ENCODE data around the gene DDX4.
"Not testable (repeated sequence)": the region's sequence is repeated elsewhere in the genome, so short reads cannot be mapped to it uniquely, and the experiment has no call there.

The DDX4 gene

DNA sequence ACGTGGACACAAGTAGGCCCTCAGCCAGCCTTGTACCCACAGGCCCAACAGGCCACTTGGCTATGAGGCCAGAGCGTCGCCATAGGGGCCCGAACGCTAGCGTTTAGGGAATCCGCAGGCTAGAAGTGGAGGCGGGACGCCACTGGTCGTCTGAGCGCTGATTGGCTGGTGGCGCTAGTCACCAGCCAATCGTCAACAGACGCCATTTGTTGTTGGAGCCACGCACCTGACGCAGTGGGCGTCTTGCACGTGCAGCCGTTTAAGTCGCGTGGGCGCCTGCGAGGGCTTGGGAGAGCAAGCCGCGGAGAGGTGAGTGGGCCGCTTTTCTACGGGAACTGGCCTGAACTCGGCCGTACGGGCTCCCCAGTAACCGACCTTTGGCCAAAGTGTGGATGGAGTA, at the start of gene DDX4:
Gene DDX4, plus strand, starts transcription at position 269 of the 400 bp plus-strand sequence. CDS start 903 bp downstream, outside the sequence.
- DNase-seq (ENCODE audit: low spot score) = no peak

DNA sequence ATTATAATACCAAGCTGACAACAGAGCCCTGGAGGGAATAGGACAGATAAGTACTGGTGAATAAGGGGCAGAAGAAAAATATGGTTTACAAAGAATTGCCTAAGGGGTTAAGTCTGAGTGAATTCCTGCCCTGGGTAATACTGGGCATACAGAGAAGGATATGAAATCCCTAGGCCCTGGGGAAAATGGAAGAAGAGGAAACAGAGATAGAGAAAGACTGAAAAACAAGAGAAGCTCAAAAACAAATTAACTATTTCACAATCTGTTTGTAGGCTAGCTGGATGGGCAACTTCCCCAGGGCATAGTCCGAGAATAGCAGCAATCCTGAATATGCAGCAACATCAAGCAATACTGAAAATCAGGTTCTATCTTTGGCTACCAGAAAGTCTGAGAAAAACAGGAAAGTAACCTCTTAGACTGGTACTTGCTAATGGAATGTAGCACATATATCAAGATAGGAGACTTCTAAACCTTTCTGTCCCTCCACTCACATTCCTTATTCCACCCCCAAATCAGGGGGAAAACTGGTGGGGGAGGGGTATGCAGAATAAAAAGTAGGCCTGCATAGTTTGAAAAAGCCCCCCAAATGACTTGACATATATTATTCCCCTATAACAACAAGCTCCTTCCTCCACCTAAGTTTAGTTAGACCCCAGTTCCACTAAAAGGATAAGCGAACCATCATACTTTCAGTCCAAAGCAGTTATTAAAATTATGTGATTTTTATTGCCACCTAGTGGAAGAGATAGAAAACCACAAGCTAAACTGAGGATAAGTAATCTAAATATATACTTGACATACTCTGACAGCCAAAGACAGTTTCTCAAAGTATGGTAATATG, 46.4 kb upstream of the DDX4 start:
- peak; percentile 59 for DNase-seq (ENCODE audit: low spot score)

DNA sequence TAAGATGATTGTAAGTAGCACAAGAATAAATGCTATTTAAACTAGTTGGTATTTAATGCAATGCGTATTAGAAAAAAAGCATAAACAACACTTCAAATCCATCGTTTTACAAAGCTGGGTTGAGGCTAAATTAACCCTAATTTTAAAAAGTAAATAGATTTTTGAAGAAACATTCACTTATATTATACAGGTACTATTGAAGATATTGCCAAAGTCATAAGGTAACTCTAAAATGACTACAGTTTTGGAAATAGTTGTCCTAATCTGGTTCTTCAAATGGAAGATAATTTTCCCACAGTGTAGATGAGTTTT, 45.8 kb upstream of the DDX4 start:
- DNase-seq (ENCODE audit: low spot score) = no peak

DNA sequence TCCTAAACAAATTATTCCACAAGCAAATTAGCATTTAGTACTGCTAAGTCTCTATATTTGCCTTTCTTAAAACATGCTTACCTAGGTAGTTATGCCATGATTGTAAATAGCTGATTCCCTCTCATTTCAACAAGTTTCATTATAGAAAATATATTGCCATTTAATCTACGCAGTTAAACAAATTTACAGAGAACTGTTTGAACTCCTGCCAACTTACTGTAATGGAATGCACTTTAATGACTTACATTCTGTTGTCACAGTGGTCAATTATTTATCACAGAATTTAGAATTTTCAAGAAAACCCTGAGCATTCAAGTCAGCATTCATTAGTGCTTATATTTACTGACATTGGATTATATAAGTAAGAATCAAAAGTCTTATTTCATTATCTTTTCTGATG, 45.4 kb upstream of the DDX4 start:
- no peak for DNase-seq (ENCODE audit: low spot score)

DNA sequence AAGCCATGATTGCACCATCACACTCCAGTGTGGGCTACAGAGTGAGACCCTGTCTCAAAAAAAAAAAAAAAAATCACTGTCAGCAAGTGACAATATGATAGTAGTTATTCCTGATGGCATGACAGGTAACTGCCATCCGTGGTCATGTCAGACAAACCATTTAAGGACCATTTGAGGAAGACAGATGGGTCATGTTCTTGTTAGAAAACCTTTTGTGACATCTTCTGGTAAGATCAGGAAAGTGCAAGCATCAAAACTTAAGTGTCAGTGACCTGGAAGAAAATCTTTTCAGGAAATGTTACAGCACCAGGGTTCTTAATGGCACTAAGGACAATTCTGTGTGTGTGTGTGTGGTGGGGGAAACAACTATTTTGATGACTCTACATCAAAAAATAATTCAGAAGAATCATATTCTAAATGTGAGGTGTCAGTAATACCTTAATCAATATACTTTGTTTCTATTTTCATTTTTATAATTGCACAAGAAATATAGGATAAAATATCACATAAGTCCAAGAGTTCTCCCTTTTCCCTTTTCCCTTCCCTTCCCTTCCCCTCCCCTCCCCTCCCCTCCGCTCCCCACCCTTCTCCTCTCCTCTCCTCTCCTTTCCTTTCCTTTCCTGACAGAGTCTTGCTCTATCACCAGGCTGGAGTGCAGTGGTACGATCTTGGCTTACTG, 43.6 kb upstream of the DDX4 start:
- peak; percentile 42 for DNase-seq (ENCODE audit: low spot score)

DNA sequence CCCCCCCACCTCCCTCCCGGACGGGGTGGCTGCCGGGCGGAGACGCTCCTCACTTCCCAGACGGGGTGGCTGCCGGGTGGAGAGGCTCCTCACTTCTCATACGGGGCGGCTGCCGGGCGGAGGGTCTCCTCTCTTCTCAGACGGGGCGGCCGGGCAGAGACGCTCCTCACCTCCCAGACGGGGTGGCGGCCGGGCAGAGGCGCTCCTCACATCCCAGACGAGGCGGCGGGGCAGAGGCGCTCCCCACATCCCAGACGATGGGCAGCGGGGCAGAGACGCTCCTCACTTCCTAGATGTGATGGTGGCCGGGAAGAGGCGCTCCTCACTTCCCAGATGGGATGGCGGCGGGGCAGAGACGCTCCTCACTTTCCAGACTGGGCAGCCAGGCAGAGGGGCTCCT, 41.2 kb upstream of the DDX4 start:
- not testable (repeated sequence) for DNase-seq (ENCODE audit: low spot score)

DNA sequence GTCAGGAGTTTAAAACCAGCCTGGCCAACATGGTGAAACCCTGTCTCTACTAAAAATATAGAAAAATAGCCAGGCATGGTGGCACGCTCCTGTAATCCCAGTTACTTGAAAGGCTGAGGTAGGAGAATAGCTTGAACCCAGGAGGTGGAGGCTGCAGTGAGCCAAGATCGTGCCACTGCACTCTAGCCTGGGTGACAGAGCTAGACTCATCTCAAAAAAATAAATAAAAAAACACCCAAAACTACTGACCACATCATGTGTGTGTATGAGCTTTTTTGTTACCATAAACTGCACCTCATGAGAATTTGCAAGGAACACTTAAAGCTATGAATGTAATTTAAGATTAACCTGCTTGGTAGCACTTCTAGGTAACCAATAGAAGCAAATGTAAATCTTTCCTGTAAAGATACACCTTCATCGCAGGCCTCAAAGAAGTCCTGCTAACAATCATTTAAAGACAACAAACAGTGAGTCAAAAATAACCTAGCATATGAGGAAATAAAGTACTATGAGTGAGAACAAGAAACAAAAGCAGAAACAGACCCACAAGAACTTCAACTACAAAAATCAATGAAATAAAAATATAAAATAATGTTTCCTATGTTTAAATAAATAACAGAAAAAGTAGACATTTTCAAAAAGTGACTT, 38.7 kb upstream of the DDX4 start:
- DNase-seq (ENCODE audit: low spot score) = no peak

DNA sequence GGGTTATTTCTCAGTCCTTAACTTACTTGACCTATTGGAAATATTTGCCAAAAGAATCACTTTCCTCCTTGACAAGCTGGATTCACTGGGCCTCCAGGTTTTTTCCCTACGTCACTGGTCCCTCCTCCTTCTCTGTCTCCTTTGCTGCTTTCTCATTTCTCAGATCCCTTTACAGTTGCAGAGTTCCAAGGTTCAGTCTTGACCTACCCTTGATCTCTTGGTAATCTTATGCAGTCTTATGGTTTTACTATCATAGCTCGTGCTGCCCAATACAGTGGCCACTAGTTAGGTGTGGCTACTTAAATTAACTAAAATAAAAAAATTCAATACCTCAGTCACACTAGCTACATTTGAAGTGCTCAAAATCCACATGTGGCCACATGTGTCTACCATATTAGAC, 37.1 kb upstream of the DDX4 start:
- no peak for DNase-seq (ENCODE audit: low spot score)

DNA sequence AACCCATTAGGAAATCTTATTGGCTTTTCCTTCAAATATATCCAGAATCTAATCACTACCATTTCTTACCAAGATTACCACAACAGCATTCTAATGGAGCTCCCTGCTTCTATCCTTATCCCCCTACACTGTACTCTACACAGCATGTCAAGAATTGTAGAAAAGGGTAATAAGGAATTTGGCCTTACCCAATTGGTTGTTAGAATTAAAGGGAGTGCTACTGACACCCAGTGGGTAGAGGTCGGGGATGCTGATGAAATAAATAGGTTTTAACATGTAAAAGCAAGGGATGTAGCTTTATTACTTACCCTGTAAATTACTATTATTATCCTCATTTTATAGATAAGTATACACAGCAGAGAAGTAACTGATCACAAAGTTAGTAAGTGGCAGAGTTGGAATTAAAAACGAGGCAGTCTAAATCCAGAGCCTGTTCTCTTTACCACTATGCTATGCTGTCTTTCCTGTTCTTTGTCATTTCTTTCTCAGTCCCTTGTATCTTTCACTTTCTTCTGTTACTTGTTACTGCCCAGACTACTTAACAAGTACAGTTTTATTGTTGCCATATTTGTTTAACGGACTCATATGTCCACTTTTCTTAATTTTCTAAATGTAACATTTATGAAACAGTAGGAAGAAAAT, 36.3 kb upstream of the DDX4 start:
- no peak for DNase-seq (ENCODE audit: low spot score)

DNA sequence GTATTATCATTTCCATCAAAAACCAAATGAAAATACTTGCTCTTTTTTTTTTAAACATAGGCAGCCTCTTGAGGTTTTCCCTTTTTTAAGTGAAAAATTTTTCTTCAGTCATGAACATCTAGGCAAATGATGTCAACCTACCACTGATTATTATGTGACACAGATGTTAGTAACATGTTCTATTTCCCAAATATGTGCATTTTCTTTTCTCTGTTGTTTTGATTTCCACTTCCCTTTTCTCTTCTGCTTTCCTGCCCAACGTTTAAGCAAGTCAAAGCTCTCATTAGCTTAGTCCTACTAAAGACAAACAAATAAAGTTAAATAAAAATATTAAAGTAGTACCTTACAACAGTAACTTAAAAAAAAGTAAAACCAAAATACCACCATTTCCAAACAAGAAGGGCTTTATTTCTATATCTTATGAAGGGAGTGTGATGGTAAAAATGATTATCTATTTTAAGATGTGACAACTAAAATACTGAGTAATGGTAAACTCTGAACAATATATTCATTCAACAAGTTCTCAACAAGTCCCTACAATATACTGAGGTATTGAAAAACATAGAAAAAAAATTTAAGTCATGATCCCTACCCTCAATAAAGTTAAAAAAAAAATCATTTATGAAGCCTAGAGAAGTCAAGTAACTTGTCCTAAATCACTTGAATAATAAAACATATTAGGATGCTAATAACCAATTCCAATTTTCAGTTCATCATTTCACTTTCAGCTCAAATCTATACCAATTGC, 35.1 kb upstream of the DDX4 start:
- DNase-seq (ENCODE audit: low spot score) = peak; percentile 18

DNA sequence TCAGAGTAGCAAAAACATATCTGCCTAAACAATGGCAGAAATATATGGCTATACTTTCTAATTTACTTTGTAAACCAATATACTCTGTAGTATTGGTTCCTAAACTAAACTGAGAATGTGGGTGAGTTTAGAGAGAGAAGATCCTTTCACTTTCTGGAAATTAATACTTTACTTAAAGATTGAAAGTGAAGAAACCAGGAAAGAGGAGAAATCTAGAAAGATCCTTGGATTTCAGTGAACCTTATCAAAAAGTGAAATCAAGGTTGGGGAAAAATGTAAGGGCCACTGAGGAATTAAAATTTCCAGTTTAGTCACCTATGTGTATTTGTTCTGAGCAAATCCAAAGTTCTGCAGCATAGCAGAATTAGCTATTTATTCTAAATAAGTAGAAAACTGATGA, 31.6 kb upstream of the DDX4 start:
- no peak for DNase-seq (ENCODE audit: low spot score)

DNA sequence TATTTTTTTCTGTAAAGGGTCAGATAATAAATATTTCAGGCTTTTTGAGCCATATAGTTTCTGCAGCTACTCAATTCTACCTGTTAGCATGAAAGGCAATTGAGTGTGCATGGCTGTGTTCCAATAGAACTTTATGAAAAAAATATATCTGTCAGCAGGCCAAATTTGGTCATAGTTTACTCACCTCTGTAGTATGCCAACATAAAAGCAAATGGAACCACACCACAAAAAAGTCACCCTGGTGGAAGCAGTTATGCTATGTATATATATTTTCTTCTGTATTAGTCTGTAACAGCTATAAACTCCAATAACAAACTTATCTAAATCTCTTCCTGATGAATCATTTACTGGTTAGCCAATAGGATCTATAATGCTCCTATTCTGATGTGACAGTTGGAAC, 29.1 kb upstream of the DDX4 start:
- DNase-seq (ENCODE audit: low spot score) = no peak

DNA sequence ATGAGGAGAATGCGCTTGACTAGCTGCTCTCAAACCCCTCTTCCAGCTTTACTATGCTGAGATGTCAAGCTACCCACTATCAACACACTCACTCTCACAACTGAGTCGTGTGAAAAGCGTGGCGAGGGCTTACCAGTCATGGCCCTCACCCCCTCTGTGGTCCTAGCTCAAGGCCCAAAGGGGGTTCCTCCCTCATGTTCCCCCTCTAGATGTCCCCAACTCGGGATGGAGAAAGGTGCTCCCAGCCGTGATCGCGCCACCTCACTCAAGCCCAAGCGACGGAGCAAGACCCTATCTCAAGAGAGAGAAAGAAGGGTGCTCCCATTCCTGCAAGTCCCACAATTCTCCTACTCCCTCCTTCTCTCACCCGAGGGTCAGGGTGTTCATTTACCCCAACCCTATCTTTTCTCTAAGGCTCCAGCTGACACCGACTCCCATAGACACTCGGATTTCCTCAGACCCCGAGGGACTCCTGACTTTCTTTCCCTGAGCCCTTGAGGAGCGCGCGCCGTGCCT, 26.3 kb upstream of the DDX4 start:
- DNase-seq (ENCODE audit: low spot score) = no peak

DNA sequence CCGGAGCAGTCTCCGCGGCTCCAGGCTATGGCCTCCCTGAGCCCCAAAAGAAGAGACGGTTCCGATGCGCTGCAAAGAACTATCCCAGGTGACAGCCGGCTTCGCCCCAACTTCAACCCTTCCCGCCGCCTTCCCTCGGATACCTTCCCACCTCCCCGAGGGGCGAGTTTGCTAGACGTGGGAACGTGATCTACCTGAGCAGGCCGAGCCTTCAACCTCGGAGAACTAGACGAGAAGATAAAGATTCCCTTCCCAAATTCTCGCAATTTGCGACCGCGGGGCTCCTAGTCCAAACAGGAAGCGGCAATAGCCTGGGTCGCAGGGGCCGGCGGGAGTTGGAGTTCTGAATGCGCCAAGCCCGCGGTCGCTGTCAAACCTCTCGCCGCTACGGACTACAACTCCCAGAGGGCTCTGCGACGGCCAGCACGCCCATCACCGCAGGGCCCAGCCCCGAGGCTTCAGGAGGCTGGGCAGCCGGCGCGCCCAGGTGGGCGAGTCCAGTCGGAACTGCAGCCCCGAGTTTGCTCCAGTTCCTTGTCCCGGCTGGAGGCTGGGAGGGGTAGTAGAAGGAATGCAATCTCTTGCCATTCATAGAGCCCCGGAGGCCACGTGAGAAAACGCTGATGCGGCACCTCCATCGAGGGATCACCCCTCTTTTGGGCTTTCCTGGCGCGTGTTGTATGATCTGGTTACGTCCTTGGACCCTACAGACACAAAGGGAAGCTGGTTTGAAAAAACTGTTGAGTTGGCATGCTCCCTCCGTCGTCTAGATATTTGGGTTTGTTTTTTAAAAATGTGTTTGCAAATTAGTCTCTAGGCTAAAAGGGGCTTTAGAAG, 25.6 kb upstream of the DDX4 start, which contains the start of gene SLC38A9:
Gene SLC38A9, minus strand, starts transcription at position 302 of the 837 bp plus-strand sequence. CDS start 14,366 bp downstream, outside the sequence.
- peak; percentile 85 for DNase-seq (ENCODE audit: low spot score)

DNA sequence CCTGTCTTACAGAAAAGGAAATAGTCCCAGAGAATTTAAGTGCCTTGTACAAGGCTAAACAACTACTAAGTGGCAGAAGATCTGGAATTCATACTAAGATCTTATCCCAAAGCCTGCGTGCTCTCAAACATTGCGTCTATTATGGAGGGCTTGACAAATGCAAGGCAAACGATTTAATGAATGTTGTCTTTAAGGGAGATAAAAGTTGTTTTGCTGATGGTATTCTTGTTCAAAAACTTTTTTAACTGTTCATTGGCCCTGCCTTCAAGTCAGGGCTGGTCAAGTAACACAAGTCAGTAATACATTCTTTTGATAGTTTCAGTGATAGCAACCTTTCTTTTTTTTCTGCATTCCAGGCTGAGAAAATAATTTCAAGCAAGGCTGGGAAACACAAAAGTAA, 24.0 kb upstream of the DDX4 start:
- DNase-seq (ENCODE audit: low spot score) = no peak

DNA sequence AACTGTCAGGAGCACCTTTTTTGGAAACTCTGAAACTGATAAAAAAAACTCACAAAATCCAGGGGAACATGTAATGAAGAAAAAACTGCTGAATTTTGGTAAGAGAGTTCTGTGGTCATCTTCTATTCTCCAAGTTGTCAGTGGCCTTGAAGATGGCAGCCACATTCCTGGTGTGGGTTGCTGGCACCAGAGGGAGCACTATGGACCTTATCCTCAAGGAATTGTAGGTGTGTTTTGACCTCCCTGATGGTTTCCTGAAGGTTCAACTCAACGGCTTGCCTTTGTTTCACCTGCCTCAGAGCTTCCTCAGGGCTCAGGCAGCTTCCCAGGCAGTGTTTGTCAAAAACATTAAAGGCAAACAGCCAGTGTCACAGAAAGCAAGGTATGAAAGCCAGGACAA, 23.5 kb upstream of the DDX4 start:
- no peak for DNase-seq (ENCODE audit: low spot score)

DNA sequence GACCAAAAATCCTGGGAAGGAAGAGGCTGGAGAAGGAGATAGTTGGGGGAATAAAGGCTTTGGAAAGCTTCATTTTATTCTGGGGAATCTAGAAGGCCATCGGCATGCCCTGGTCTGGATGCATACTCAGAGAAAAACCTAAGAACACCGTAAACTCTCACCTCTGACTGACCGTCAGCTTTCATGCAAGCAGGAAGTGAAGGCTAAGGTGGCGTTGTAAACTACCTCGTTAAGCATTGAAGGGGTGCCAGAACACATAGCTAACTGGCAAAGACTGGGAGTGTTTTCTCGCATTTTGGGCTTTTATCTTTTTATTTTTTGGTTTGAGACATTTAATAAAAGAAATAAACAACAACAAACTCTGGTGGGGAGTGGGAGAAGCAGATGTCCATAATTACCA, 23.1 kb upstream of the DDX4 start:
- no peak for DNase-seq (ENCODE audit: low spot score)

DNA sequence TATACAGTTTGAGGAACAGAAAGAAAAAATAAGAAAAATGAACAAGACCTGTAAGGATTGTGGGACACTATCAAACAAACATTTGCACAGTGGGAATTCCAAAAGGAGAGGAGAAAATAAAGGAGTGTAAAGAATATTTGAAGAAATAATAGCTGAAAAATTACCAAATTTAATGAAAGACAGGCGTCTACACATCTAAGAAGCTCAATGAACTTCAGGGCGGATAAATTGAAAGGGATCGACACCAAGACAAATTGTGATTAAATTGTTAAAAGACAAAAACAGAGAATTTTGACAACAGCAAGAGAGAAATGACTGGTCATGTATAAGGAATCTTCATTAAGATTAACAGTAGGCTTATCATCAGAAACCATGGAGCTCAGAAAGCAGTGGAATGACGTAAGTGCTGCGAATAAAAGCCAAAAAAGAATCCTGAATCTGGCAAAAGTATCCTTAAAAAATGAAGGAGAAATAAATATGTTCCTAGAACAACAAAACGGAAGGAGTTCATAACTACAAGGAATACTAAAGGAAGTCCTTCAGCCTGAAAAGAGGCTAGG, 22.3 kb upstream of the DDX4 start:
- no peak for DNase-seq (ENCODE audit: low spot score)

DNA sequence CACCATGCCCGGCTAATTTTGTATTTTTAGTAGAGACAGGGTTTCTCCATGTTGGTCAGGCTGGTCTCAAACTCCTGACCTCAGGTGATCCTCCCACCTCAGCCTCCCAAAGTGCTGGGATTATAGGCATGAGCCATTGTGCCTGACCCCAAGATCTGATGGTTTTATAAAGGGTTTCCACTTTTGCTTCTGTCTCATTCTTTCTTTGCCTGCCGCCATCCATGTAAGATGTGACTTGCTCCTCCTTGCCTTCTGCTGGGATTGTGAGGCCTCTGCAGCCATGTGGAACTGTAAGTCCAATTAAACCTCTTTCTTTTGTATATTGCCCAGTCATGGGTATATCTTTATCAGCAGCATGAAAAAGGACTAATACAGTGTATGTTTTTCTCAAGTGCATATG, 18.8 kb upstream of the DDX4 start:
- DNase-seq (ENCODE audit: low spot score) = not testable (repeated sequence)

DNA sequence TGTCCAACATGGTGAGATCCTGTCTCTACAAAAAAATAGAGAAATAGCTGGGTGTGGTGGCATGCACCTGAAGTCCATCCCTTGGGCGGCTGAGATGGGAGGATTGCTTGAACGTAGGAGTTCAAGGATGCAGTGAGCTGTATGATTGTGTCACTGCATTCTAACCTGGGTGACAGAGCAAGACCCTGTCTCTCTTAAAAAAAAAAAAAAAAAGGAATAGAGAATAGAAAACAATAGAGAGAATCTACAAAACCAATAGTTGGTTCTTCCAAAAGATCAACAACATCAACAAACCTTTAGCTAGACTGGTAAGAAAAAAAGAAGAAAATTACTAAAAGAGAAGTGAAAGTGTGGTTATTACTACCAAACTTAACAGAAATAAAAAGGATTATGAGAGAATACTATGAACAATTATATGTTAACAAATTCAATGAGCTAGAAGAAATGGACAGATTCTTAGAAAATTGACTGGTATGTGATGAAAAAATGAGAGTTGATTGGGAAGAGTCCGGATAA, 17.6 kb upstream of the DDX4 start:
- DNase-seq (ENCODE audit: low spot score) = no peak
